B cell (primary cell): Measurements from ENCODE around the gene EP400. TPM values are rescaled to one million over a fixed set of nuclear protein-coding genes. Genes with fewer than 3 reads are reported as not detected.

ENCODE experiments used
- ATAC-seq: fragments of 200-7000 bp; cut with Tn5 transposase; one replicate; pipeline ENCODE4 v1.10.0; 2021; ENCODE audit warnings: low read depth, mild to moderate bottlenecking, moderate number of reproducible peaks, moderate library complexity
- CTCF ChIA-PET: fragments of 350-600 bp; sonication (Branson Sonifier 250); formaldehyde crosslinking; loops from one replicate; lab custom pipeline; 2021; ENCODE audit warnings: antibody characterized with exemption, inconsistent platforms; lab: Charles Lee
- POLR2A ChIA-PET: fragments of 350-600 bp; sonication (Branson Sonifier 250); formaldehyde crosslinking; loops from one replicate; lab custom pipeline; 2021; ENCODE audit warnings: antibody characterized with exemption; lab: Charles Lee
- DNase-seq: peaks from one replicate; pipeline ENCODE4 v3.0.0; 2013
- H2AFZ ChIP-seq: 2 replicates; pipeline ENCODE4 v1.6.1; 2012; ENCODE audit warnings: mild to moderate bottlenecking, low read depth, low read length; ENCODE audit not compliant: insufficient read depth, poor library complexity, severe bottlenecking
- H3K27ac ChIP-seq, 2 donors: 1 replicate in 1 of 2; 2 replicates in 1 of 2; pipeline ENCODE4 v1.5.1; 2012 to 2013; ENCODE audit warnings: low read length in 2 of 2, mild to moderate bottlenecking in 2 of 2, moderate library complexity in 1 of 2
- H3K27me3 ChIP-seq, 4 experiments: fragments of 200-600 bp in 1 of 4; sonication (generic) in 1 of 4; replicated peaks in 1 of 4; 1 replicate in 2 of 4; 2 replicates in 2 of 4; pipeline versions ENCODE4 v1.6.1 to v1.7.0; 2013 to 2016; ENCODE audit warnings: low read length in 3 of 4, mild to moderate bottlenecking in 2 of 4, mixed read lengths in 1 of 4, moderate library complexity in 1 of 4; ENCODE audit not compliant: insufficient read depth in 4 of 4, control insufficient read depth in 3 of 4; ENCODE audit errors: control extremely low read depth in 1 of 4
- H3K36me3 ChIP-seq, 2 experiments: replicated peaks in 1 of 2; 1 replicate in 1 of 2; 2 replicates in 1 of 2; pipeline versions ENCODE4 v1.6.1 to v1.7.1; 2013; ENCODE audit warnings: low read length in 1 of 2; ENCODE audit not compliant: insufficient read depth in 2 of 2, control insufficient read depth in 1 of 2; ENCODE audit errors: control extremely low read depth in 1 of 2, extremely low read depth in 1 of 2
- H3K4me1 ChIP-seq, 2 donors: fragments of 200-600 bp in 1 of 2; sonication (generic) in 1 of 2; 1 replicate in 1 of 2; 2 replicates in 1 of 2; pipeline versions ENCODE4 v1.5.1 to v1.6.1; 2013 to 2017; ENCODE audit warnings: low read length in 2 of 2; ENCODE audit not compliant: control insufficient read depth in 2 of 2, insufficient read depth in 2 of 2
- H3K4me2 ChIP-seq: replicated peaks from 2 replicates; pipeline ENCODE3; 2012; ENCODE audit warnings: mild to moderate bottlenecking, low read depth, low read length; ENCODE audit not compliant: poor library complexity, severe bottlenecking
- H3K4me3 ChIP-seq, 5 experiments: fragments of 200-600 bp in 1 of 5; sonication (generic) in 1 of 5; 1 replicate in 3 of 5; 2 replicates in 2 of 5; pipeline versions ENCODE4 v1.5.1 to v1.7.0; 2011 to 2016; ENCODE audit warnings: low read length in 4 of 5, mild to moderate bottlenecking in 4 of 5, low read depth in 2 of 5, control low read depth in 1 of 5, moderate library complexity in 1 of 5; ENCODE audit not compliant: insufficient read depth in 1 of 5; ENCODE audit errors: control extremely low read depth in 1 of 5, extremely low read depth in 1 of 5
- H3K79me2 ChIP-seq: fragments of 200-600 bp; sonication (generic); one replicate; pipeline ENCODE4 v1.6.0; 2016; ENCODE audit warnings: low read length; ENCODE audit not compliant: control insufficient read depth, insufficient read depth
- H3K9ac ChIP-seq: fragments of 200-600 bp; sonication (generic); 2 replicates; pipeline ENCODE4 v1.6.1; 2017; ENCODE audit warnings: mild to moderate bottlenecking, low read length, moderate library complexity
- H3K9me3 ChIP-seq, 3 donors: one replicate each; pipeline versions ENCODE4 v1.6.1 to v1.7.1; 2013; ENCODE audit warnings: low read length in 2 of 3; ENCODE audit not compliant: control insufficient read depth in 2 of 3, insufficient read depth in 1 of 3; ENCODE audit errors: control extremely low read depth in 1 of 3
- H4K20me1 ChIP-seq: 2 replicates; pipeline ENCODE4 v1.6.0; 2012; ENCODE audit warnings: mild to moderate bottlenecking, low read length; ENCODE audit not compliant: insufficient read depth, control insufficient read depth, poor library complexity, severe bottlenecking
- H3K27ac Mint-ChIP-seq: one replicate; pipeline ENCODE4 v1.8.0; 2021; ENCODE audit warnings: mixed read lengths
- H3K27me3 Mint-ChIP-seq: one replicate; pipeline ENCODE4 v1.8.0; 2021; ENCODE audit warnings: mixed read lengths
- H3K4me1 Mint-ChIP-seq: one replicate; pipeline ENCODE4 v1.8.0; 2021; ENCODE audit warnings: mixed read lengths
- H3K4me3 Mint-ChIP-seq: one replicate; pipeline ENCODE4 v1.8.0; 2021; ENCODE audit warnings: mixed read lengths
- H3K9me3 Mint-ChIP-seq: one replicate; pipeline ENCODE4 v1.8.0; 2022; ENCODE audit warnings: mixed read lengths; ENCODE audit not compliant: insufficient read depth
- CTCF ChIP-seq: fragments of 200-600 bp; IDR thresholded peaks from one replicate; pipeline ENCODE4 v1.8.0; 2022; ENCODE audit warnings: antibody characterized with exemption, mild to moderate bottlenecking
- EZH2 ChIP-seq: IDR thresholded peaks from 2 replicates; pipeline ENCODE4 v1.6.1; 2012; ENCODE audit warnings: borderline replicate concordance, low read depth, mild to moderate bottlenecking, moderate library complexity, low read length; ENCODE audit not compliant: insufficient read depth, poor library complexity, severe bottlenecking
- WGBS: methylation state at CpG from one replicate; pipeline ENCODE4 v1.1.5; 2013; ENCODE audit warnings: missing lambda C conversion rate; ENCODE audit not compliant: insufficient coverage; 5-methylcytosine and 5-hydroxymethylcytosine counted together
- intact Hi-C: fragments of 100-400 bp; cut with micrococcal nuclease; formaldehyde crosslinking; loops from one replicate; pipeline ENCODE4 v1.10.0; 2022
- polyA plus RNA-seq: library from polyadenylated mRNA; depleted of rRNA; stranded (reverse); fragments of >200 nt; gene quantifications from 2 replicates; pipeline ENCODE4 v1.2.3, GENCODE V29; 2012
- total RNA-seq, 2 donors: library from RNA; stranded (reverse); fragments of 120-200 nt in 1 of 2; gene quantifications; 1 replicate in 1 of 2; 2 replicates in 1 of 2; pipeline versions ENCODE4 v1.2.3 to v1.2.4, GENCODE V29; 2013 to 2022

Gene EP400
- total and polyA plus RNA-seq, 2 donors (not counting 1 experiment from before 2014, with no cell fraction given) = 17.3 to 82.2 TPM

GRCh38 chr12:132103542-132104308, 154.0 kb downstream of the EP400 start:
- H3K4me1 ChIP-seq = no peaks in the 10 kb centered on the region
- H4K20me1 ChIP-seq = no peaks in the 10 kb centered on the region
- H3K4me2 ChIP-seq = no peak overlapping the region
- no peaks in the 10 kb centered on the region for H3K27me3 Mint-ChIP-seq
- CTCF ChIA-PET = no interaction called here
- no peak overlapping the region for H3K4me3 ChIP-seq
- no peaks in the 10 kb centered on the region for H3K9me3 ChIP-seq
- no peaks in the 10 kb centered on the region for H3K79me2 ChIP-seq
- WGBS = 95% methylated on average over 17 of the region's 26 CpGs
- TF ChIP-seq CTCF (no peak), EZH2 (no peak)
- DNase-seq (no peak), ATAC-seq (no peak)
- no peak overlapping the region for H3K4me3 Mint-ChIP-seq
- H3K36me3 ChIP-seq = peaks cover under 1 to 25% of the 10 kb centered on the region in 2 experiments
- no peaks in the 10 kb centered on the region for H3K27me3 ChIP-seq
- no peak overlapping the region for H2AFZ ChIP-seq
- H3K27ac Mint-ChIP-seq = no peak overlapping the region
- intact Hi-C loops = no loop called here
- POLR2A ChIA-PET = no interaction called here
- H3K27ac ChIP-seq = no peak overlapping the region
- no peaks in the 10 kb centered on the region for H3K9me3 Mint-ChIP-seq
- H3K4me1 Mint-ChIP-seq = no peaks in the 10 kb centered on the region
- no peak overlapping the region for H3K9ac ChIP-seq

GRCh38 chr12:132105467-132105866, 155.7 kb downstream of the EP400 start:
- TF ChIP-seq EZH2 (no peak), CTCF (no peak)
- H3K9me3 ChIP-seq = no peaks in the 10 kb centered on the region
- no peak overlapping the region for H3K4me3 Mint-ChIP-seq
- CTCF ChIA-PET = interaction anchor here (0.6 kb wide), 1 partner anchor 535 kb away, joined by 3 read pairs; no protein-coding TSS in a partner anchor
- 89% methylated on average over 6 of the region's 6 CpGs for WGBS
- no peaks in the 10 kb centered on the region for H3K27me3 ChIP-seq
- H3K4me3 ChIP-seq = no peak overlapping the region
- ATAC-seq = no peak
- no peaks in the 10 kb centered on the region for H3K9me3 Mint-ChIP-seq
- H3K27ac Mint-ChIP-seq = no peak overlapping the region
- no peak overlapping the region for H3K9ac ChIP-seq
- no peak overlapping the region for H3K4me2 ChIP-seq
- H3K79me2 ChIP-seq = no peaks in the 10 kb centered on the region
- no peak overlapping the region for H2AFZ ChIP-seq
- no peak overlapping the region for H3K27ac ChIP-seq
- no peak for DNase-seq
- no peaks in the 10 kb centered on the region for H3K4me1 ChIP-seq
- H3K36me3 ChIP-seq = peaks cover 2 to 25% of the 10 kb centered on the region in 2 experiments
- no peaks in the 10 kb centered on the region for H4K20me1 ChIP-seq
- H3K27me3 Mint-ChIP-seq = no peaks in the 10 kb centered on the region
- intact Hi-C loops = no loop called here
- no peaks in the 10 kb centered on the region for H3K4me1 Mint-ChIP-seq
- POLR2A ChIA-PET = no interaction called here
